Retinal pigment epithelial cell (primary cell): ENCODE data around the gene SPG11.
"Not testable (repeated sequence)": the region's sequence is repeated elsewhere in the genome, so short reads cannot be mapped to it uniquely, and the experiment has no call there.

Experiments used
- DNase-seq: peaks from one replicate; pipeline ENCODE4 v3.0.0-alpha.2; 2010; ENCODE audit warnings: low read depth
- H3K4me3 ChIP-seq: 2 replicates; pipeline ENCODE4 v1.5.1; 2011; ENCODE audit warnings: mild to moderate bottlenecking, low read length, control low read depth, moderate library complexity
- CTCF ChIP-seq: conservative IDR thresholded peaks from 2 replicates; pipeline ENCODE4 v1.5.1; 2011; ENCODE audit warnings: low read depth, low read length, control low read depth, inconsistent platforms

Gene SPG11

GRCh38 chr15:44647637-44648036 is 15.8 kb downstream of the SPG11 start:
- no peak for DNase-seq
- TF ChIP-seq CTCF: no peak
- H3K4me3 ChIP-seq: no peak overlapping the region

GRCh38 chr15:44647036-44647435 is 16.4 kb downstream of the SPG11 start:
- TF ChIP-seq CTCF: no peak
- no peak overlapping the region for H3K4me3 ChIP-seq
- no peak for DNase-seq

- no peak for DNase-seq
- no peak overlapping the region for H3K4me3 ChIP-seq
- no peak for TF ChIP-seq CTCF
Measured at GRCh38 chr15:44646460-44646859, 17.0 kb downstream of the SPG11 start.

- H3K4me3 ChIP-seq: no peak overlapping the region
- no peak for TF ChIP-seq CTCF
- no peak for DNase-seq
Measured at GRCh38 chr15:44641651-44642050, 21.8 kb downstream of the SPG11 start.

- H3K4me3 ChIP-seq: no peak overlapping the region
- DNase-seq: no peak
- TF ChIP-seq CTCF: no peak
Measured at GRCh38 chr15:44636976-44637375, 26.5 kb downstream of the SPG11 start.

GRCh38 chr15:44633603-44634002 is 29.9 kb downstream of the SPG11 start:
- DNase-seq: no peak
- H3K4me3 ChIP-seq: no peak overlapping the region
- TF ChIP-seq CTCF: no peak

- not testable (repeated sequence) for DNase-seq, H3K4me3 ChIP-seq
Measured at GRCh38 chr15:44625286-44625685, 38.2 kb downstream of the SPG11 start.

- DNase-seq: no peak
- no peak overlapping the region for H3K4me3 ChIP-seq
- no peak for TF ChIP-seq CTCF
Measured at GRCh38 chr15:44623178-44623577, 40.3 kb downstream of the SPG11 start.
